Stimulated activated CD8-positive, alpha-beta memory T cell treated with anti-CD3 and anti-CD28 coated beads, Interleukin-7, amount 100 ng/mL, for 24 hours (primary cell): ENCODE data around the gene SEC16B.

Experiments used
- DNase-seq: peaks from one replicate; pipeline ENCODE4 v3.0.0-alpha.2; 2020; ENCODE audit warnings: low read depth

SEC16B gene

GRCh38 chr1:177902266-177902665 is 67.6 kb downstream of the SEC16B start:
- no peak for DNase-seq

GRCh38 chr1:177897998-177898654 is 71.7 kb downstream of the SEC16B start:
- no peak for DNase-seq

GRCh38 chr1:177897281-177897997 is 72.4 kb downstream of the SEC16B start:
- DNase-seq = no peak
